HL-60 (cell line): Measurements from ENCODE around the gene FOXC2.

ENCODE experiments used
- DNase-seq, 2 experiments: peaks; one replicate each; pipeline ENCODE4 v3.0.0-alpha.2; 2010 to 2020; ENCODE audit warnings: low read depth in 1 of 2, low spot score in 1 of 2
- H3K27ac ChIP-seq: fragments of 250-450 bp; sonication (Bioruptor Pico); replicated peaks from 2 replicates; pipeline ENCODE4 v1.5.1; 2020; ENCODE audit warnings: mild to moderate bottlenecking, moderate library complexity
- H3K27me3 ChIP-seq: fragments of 250-450 bp; sonication (Bioruptor Pico); 2 replicates; pipeline ENCODE4 v1.5.1; 2021; ENCODE audit warnings: mild to moderate bottlenecking, moderate library complexity; ENCODE audit not compliant: insufficient read depth, poor library complexity, severe bottlenecking
- H3K4me3 ChIP-seq: replicated peaks from 2 replicates; pipeline ENCODE4 v1.5.1; 2011; ENCODE audit warnings: mild to moderate bottlenecking, control low read depth, low read length; ENCODE audit not compliant: insufficient read depth
- GABPA ChIP-seq: IDR thresholded peaks from 2 replicates; pipeline ENCODE4 v1.6.1; 2012; ENCODE audit warnings: low read depth
- POLR2AphosphoS5 ChIP-seq: IDR thresholded peaks from 2 replicates; pipeline ENCODE4 v1.6.1; 2012; ENCODE audit warnings: low read depth
- SPI1 ChIP-seq: IDR thresholded peaks from 2 replicates; pipeline ENCODE4 v1.6.1; 2012; ENCODE audit warnings: low read depth, mild to moderate bottlenecking, borderline replicate concordance
- TF ChIP-seq, protein P1 (sequence below): IDR thresholded peaks from one replicate; pipeline ENCODE4 v1.5.1; 2011; ENCODE audit warnings: low read length, control low read depth, inconsistent platforms; ENCODE audit not compliant: insufficient read depth
- TF ChIP-seq, protein P2 (sequence below): IDR thresholded peaks from 2 replicates; pipeline ENCODE4 v1.6.1; 2012; ENCODE audit warnings: low read depth; ENCODE audit not compliant: insufficient replicate concordance

FOXC2 gene

DNA sequence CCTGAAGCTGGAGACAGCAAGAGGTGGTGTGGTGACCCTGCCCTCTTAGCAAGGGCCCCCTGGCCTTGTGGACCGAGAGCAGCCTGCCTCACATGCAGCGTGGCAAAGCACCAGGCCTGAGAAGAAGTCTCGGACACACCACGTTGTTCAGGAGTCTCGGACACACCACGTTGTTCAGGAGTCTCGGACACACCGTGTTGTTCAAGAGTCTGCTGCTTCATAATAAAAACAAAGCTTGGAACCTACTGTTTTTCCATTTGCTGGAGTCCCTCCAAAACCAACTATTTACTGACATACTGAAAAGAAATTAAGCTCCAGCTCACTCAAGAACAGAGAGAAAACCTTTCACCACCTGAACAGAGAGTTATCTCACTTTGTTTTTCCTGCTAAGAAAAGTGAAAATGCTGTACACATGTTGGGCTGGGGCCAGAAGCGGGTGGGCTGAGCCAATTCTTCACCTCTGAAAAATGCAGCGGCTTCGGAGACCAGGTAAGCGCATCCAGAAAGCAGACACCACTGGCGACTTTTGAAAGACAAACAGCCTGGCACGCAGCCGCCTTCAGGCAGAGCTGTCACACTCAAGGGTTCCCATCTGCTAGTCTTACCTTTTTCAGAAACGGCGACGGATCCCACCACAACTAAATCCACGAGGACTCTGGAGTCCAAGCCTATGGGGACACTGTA lies 20.5 kb upstream of the FOXC2 start:
- no peaks in the 10 kb centered on the region for H3K27me3 ChIP-seq
- no peak overlapping the region for H3K4me3 ChIP-seq
- TF ChIP-seq, protein P1, sequence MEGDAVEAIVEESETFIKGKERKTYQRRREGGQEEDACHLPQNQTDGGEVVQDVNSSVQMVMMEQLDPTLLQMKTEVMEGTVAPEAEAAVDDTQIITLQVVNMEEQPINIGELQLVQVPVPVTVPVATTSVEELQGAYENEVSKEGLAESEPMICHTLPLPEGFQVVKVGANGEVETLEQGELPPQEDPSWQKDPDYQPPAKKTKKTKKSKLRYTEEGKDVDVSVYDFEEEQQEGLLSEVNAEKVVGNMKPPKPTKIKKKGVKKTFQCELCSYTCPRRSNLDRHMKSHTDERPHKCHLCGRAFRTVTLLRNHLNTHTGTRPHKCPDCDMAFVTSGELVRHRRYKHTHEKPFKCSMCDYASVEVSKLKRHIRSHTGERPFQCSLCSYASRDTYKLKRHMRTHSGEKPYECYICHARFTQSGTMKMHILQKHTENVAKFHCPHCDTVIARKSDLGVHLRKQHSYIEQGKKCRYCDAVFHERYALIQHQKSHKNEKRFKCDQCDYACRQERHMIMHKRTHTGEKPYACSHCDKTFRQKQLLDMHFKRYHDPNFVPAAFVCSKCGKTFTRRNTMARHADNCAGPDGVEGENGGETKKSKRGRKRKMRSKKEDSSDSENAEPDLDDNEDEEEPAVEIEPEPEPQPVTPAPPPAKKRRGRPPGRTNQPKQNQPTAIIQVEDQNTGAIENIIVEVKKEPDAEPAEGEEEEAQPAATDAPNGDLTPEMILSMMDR = no peak
- TF ChIP-seq, protein P2, sequence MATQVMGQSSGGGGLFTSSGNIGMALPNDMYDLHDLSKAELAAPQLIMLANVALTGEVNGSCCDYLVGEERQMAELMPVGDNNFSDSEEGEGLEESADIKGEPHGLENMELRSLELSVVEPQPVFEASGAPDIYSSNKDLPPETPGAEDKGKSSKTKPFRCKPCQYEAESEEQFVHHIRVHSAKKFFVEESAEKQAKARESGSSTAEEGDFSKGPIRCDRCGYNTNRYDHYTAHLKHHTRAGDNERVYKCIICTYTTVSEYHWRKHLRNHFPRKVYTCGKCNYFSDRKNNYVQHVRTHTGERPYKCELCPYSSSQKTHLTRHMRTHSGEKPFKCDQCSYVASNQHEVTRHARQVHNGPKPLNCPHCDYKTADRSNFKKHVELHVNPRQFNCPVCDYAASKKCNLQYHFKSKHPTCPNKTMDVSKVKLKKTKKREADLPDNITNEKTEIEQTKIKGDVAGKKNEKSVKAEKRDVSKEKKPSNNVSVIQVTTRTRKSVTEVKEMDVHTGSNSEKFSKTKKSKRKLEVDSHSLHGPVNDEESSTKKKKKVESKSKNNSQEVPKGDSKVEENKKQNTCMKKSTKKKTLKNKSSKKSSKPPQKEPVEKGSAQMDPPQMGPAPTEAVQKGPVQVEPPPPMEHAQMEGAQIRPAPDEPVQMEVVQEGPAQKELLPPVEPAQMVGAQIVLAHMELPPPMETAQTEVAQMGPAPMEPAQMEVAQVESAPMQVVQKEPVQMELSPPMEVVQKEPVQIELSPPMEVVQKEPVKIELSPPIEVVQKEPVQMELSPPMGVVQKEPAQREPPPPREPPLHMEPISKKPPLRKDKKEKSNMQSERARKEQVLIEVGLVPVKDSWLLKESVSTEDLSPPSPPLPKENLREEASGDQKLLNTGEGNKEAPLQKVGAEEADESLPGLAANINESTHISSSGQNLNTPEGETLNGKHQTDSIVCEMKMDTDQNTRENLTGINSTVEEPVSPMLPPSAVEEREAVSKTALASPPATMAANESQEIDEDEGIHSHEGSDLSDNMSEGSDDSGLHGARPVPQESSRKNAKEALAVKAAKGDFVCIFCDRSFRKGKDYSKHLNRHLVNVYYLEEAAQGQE = no peak
- TF ChIP-seq POLR2AphosphoS5 = no peak
- no peak for TF ChIP-seq SPI1
- no peak for TF ChIP-seq GABPA
- no peak overlapping the region for H3K27ac ChIP-seq
- DNase-seq = no peak

DNA sequence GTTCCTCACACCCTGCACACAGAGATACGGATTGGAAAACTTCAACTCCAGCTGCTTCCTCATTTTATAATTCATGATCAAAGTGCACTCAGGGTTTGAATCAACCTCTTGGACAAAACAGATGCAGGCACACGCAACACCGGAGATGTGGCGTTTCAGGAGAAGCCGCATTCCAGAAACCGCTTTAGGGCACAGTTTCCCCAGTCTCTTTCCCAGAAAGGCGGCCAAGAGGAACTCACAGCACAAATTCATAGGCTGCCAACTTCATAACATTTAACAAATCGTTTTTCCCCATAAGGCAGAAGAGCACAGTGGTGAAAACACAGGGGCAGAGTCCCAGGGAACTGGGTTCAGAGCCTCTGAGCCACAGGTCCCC lies 20.0 kb upstream of the FOXC2 start:
- DNase-seq = no peak
- Histone ChIP-seq H3K4me3 (no peak overlapping the region), H3K27ac (no peak overlapping the region), H3K27me3 (no peaks in the 10 kb centered on the region)
- TF ChIP-seq, protein P2 = no peak
- TF ChIP-seq, protein P1 = no peak
- TF ChIP-seq POLR2AphosphoS5 = no peak

DNA sequence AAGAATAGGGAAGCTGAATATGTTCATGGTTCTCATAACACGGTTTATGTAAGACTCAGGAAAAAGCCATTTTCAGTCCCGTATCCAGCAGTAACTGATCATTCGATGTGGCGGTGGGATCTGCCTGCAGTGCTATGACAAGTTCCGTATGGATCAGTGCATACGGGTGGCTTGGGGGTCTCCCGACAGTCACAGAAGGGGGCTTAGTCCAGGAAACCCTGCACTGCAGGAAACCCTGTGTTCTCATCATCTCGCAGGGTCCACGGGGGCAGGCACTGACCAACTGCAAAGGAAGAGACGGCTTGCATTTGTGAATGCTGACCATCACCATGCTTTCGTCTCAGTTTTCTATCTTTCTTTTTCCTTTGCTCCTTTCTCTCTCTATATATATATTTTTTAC lies 19.3 kb upstream of the FOXC2 start:
- TF ChIP-seq GABPA (no peak), SPI1 (no peak), POLR2AphosphoS5 (no peak)
- TF ChIP-seq, protein P1 = no peak
- TF ChIP-seq, protein P2 = no peak
- H3K27ac ChIP-seq = no peak overlapping the region
- H3K4me3 ChIP-seq = no peak overlapping the region
- no peaks in the 10 kb centered on the region for H3K27me3 ChIP-seq
- no peak for DNase-seq
